ENCODE data around the gene AOAH. TPM values are rescaled to one million over a fixed set of nuclear protein-coding genes. Genes with fewer than 3 reads are reported as not detected.

AOAH gene
- total RNA-seq, 1 donor from 2014 or later: 7.4 TPM

DNA sequence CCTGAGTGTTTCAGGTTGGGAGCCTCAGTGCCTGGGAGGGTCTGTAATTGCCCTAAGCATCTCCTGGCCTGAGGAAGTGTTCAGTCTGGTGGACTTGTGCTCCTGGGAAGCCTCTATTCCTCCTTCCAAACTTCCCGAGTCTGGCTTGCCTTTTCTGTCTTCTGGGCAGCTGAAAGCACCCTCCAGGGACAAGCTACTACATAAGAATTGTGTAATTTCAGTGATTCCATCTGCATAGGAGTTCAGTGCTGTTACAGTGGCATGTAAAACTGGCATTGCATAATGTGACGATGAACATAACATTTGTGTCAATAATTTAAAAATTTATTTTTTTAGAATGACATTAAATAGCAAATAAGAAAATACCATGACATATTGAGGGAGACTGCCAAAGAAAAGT is 109.3 kb downstream of the AOAH start:
- Histone ChIP-seq H3K27ac (no peak overlapping the region), H3K4me3 (no peak overlapping the region), H3K36me3 (no peaks in the 10 kb centered on the region), H3K4me1 (no peaks in the 10 kb centered on the region), H3K9me3 (no peaks in the 10 kb centered on the region), H3K27me3 (no peaks in the 10 kb centered on the region)
- DNase-seq (ENCODE audit: extremely low spot score in 2 of 2): no peak
- intact Hi-C loops (cut with DNase I): no loop called here
- TF ChIP-seq POLR2A (IDR thresholded peaks at IDR 0.05) (no peak), POLR2AphosphoS5 (IDR thresholded peaks at IDR 0.05; ENCODE audit: insufficient read depth in 1 of 2, low read depth in 1 of 2) (no peak)
- TF ChIP-seq, protein P1, sequence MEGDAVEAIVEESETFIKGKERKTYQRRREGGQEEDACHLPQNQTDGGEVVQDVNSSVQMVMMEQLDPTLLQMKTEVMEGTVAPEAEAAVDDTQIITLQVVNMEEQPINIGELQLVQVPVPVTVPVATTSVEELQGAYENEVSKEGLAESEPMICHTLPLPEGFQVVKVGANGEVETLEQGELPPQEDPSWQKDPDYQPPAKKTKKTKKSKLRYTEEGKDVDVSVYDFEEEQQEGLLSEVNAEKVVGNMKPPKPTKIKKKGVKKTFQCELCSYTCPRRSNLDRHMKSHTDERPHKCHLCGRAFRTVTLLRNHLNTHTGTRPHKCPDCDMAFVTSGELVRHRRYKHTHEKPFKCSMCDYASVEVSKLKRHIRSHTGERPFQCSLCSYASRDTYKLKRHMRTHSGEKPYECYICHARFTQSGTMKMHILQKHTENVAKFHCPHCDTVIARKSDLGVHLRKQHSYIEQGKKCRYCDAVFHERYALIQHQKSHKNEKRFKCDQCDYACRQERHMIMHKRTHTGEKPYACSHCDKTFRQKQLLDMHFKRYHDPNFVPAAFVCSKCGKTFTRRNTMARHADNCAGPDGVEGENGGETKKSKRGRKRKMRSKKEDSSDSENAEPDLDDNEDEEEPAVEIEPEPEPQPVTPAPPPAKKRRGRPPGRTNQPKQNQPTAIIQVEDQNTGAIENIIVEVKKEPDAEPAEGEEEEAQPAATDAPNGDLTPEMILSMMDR (IDR thresholded peaks at IDR 0.05): no peak

GRCh38 chr7:36613031-36613614 is 111.2 kb downstream of the AOAH start:
- no peak for TF ChIP-seq POLR2A (IDR thresholded peaks at IDR 0.05)
- TF ChIP-seq, protein P1 (IDR thresholded peaks at IDR 0.05): no peak
- no peak for TF ChIP-seq POLR2AphosphoS5 (IDR thresholded peaks at IDR 0.05; ENCODE audit: insufficient read depth in 1 of 2, low read depth in 1 of 2)
- Histone ChIP-seq H3K36me3 (no peaks in the 10 kb centered on the region), H3K4me1 (no peaks in the 10 kb centered on the region), H3K27ac (no peak overlapping the region), H3K9me3 (no peaks in the 10 kb centered on the region), H3K27me3 (no peaks in the 10 kb centered on the region), H3K4me3 (no peak overlapping the region)
- DNase-seq (ENCODE audit: extremely low spot score in 2 of 2): no peak
- intact Hi-C loops (cut with DNase I): no loop called here

DNA sequence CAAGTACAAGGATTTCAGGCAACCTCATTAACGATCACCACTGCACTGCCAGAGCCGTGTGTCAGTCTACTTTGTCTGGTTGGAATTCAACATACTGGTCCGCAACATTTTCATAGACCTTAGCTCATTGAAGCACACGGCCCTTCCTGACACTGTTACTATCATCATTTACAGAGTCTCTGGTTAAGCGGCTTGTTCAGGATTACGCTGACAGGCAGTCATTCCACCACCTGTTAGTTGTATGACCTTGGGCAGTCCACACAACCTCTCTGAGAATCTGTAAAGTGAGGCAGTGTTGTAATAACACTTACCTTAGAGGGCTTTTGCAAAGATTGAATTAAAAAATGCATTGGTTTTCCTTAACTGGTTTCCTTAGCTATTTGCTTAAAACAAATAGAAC is 112.6 kb downstream of the AOAH start:
- H3K9me3 ChIP-seq: no peaks in the 10 kb centered on the region
- intact Hi-C loops (cut with DNase I): no loop called here
- H3K4me3 ChIP-seq: no peak overlapping the region
- H3K4me1 ChIP-seq: no peaks in the 10 kb centered on the region
- H3K27me3 ChIP-seq: no peaks in the 10 kb centered on the region
- H3K36me3 ChIP-seq: no peaks in the 10 kb centered on the region
- no peak for DNase-seq (ENCODE audit: extremely low spot score in 2 of 2)
- no peak overlapping the region for H3K27ac ChIP-seq
- no peak for TF ChIP-seq POLR2A (IDR thresholded peaks at IDR 0.05)
- TF ChIP-seq POLR2AphosphoS5 (IDR thresholded peaks at IDR 0.05; ENCODE audit: insufficient read depth in 1 of 2, low read depth in 1 of 2): no peak
- TF ChIP-seq, protein P1 (IDR thresholded peaks at IDR 0.05): no peak

GRCh38 chr7:36607721-36608095 is 116.6 kb downstream of the AOAH start:
- DNase-seq (ENCODE audit: extremely low spot score in 2 of 2): no peak
- H3K4me3 ChIP-seq: no peak overlapping the region
- H3K27me3 ChIP-seq: no peaks in the 10 kb centered on the region
- intact Hi-C loops (cut with DNase I): no loop called here
- H3K9me3 ChIP-seq: no peaks in the 10 kb centered on the region
- H3K4me1 ChIP-seq: no peaks in the 10 kb centered on the region
- TF ChIP-seq POLR2AphosphoS5 (IDR thresholded peaks at IDR 0.05; ENCODE audit: insufficient read depth in 1 of 2, low read depth in 1 of 2): no peak
- TF ChIP-seq POLR2A (IDR thresholded peaks at IDR 0.05): no peak
- TF ChIP-seq, protein P1 (IDR thresholded peaks at IDR 0.05): no peak
- H3K36me3 ChIP-seq: no peaks in the 10 kb centered on the region
- H3K27ac ChIP-seq: no peak overlapping the region

- Histone ChIP-seq H3K4me1 (no peaks in the 10 kb centered on the region), H3K27me3 (no peaks in the 10 kb centered on the region), H3K36me3 (no peaks in the 10 kb centered on the region), H3K9me3 (no peaks in the 10 kb centered on the region), H3K4me3 (no peak overlapping the region), H3K27ac (no peak overlapping the region)
- no peak for DNase-seq (ENCODE audit: extremely low spot score in 2 of 2)
- no peak for TF ChIP-seq POLR2A (IDR thresholded peaks at IDR 0.05)
- no peak for TF ChIP-seq POLR2AphosphoS5 (IDR thresholded peaks at IDR 0.05; ENCODE audit: insufficient read depth in 1 of 2, low read depth in 1 of 2)
- TF ChIP-seq, protein P1 (IDR thresholded peaks at IDR 0.05): no peak
- intact Hi-C loops (cut with DNase I): no loop called here
These were observed 117.1 kb downstream of the AOAH start for GRCh38 chr7:36606976-36607720.
